Kidney (tissue), 14 donors: ENCODE data around the gene DEPDC1B. TPM values are rescaled to one million over a fixed set of nuclear protein-coding genes. Genes with fewer than 3 reads are reported as not detected.
A peak's percentile ranks its signal among the peaks of the same experiment; 100 is the strongest.

ENCODE experiments used
- DNase-seq, 5 donors: peaks; one replicate each; pipeline ENCODE4 v3.0.0-alpha.2; 2013 to 2020
- FAIRE-seq: peaks from 2 replicates; lab custom pipeline; 2012; peaks lifted over from hg19 to GRCh38; lab: Jason Lieb, UNC
- H3K27ac ChIP-seq, 2 donors: one replicate each; pipeline ENCODE4 v1.7.0; 2013; ENCODE audit warnings: low read depth in 2 of 2, low read length in 2 of 2, inconsistent platforms in 1 of 2
- H3K27me3 ChIP-seq: one replicate; pipeline ENCODE4 v1.7.1; 2013; ENCODE audit warnings: low read length, inconsistent platforms; ENCODE audit not compliant: control insufficient read depth, insufficient read depth
- H3K36me3 ChIP-seq, 3 donors: one replicate each; pipeline versions ENCODE4 v1.7.0 to v1.7.1; 2013; ENCODE audit warnings: low read length in 3 of 3, control low read depth in 1 of 3, inconsistent platforms in 1 of 3; ENCODE audit not compliant: insufficient read depth in 3 of 3, control insufficient read depth in 2 of 3
- H3K4me1 ChIP-seq, 3 donors: one replicate each; pipeline versions ENCODE4 v1.7.0 to v1.7.1; 2013; ENCODE audit warnings: low read length in 3 of 3, inconsistent platforms in 1 of 3, low read depth in 1 of 3; ENCODE audit not compliant: control insufficient read depth in 2 of 3, insufficient read depth in 2 of 3
- H3K4me3 ChIP-seq, 3 donors: one replicate each; pipeline versions ENCODE4 v1.7.0 to v1.8.1; 2013; ENCODE audit warnings: low read length in 3 of 3, control low read depth in 1 of 3, inconsistent platforms in 1 of 3
- H3K9ac ChIP-seq, 3 donors: one replicate each; pipeline versions ENCODE4 v1.7.0 to v1.7.1; 2013; ENCODE audit warnings: low read length in 3 of 3, control low read depth in 1 of 3, inconsistent platforms in 1 of 3
- H3K9me3 ChIP-seq, 3 donors: one replicate each; pipeline versions ENCODE4 v1.7.0 to v1.7.1; 2013; ENCODE audit warnings: low read length in 3 of 3, control low read depth in 1 of 3, inconsistent platforms in 1 of 3; ENCODE audit not compliant: control insufficient read depth in 2 of 3, insufficient read depth in 1 of 3
- intact Hi-C: fragments of 100-400 bp; cut with DNase I; formaldehyde crosslinking; loops from one replicate; pipeline ENCODE4 v1.11.1; 2022
- polyA plus RNA-seq: library from polyadenylated mRNA; stranded (reverse); fragments of 350-450 nt; fragmentation: Illumina TruSeq; extraction: RNeasy Lipid Tissue Mini Kit (QIAGEN cat#74804); gene quantifications from one replicate; pipeline ENCODE4 v1.2.3, GENCODE V29; 2014; ENCODE audit warnings: low read depth, low replicate concordance; ENCODE audit not compliant: insufficient read depth
- total RNA-seq: library from RNA; stranded (reverse); fragmentation: NEBNext Ultra II Directional; extraction: Animal tissue kit (Norgen Biotek cat#: 25700); gene quantifications from one replicate; pipeline ENCODE4 v1.2.1, GENCODE V29; 2021
- TF ChIP-seq, protein P1 (sequence below): IDR thresholded peaks from 3 replicates; pipeline ENCODE4 v1.5.1; 2012; ENCODE audit warnings: mild to moderate bottlenecking, moderate library complexity, borderline replicate concordance; ENCODE audit not compliant: insufficient read depth; ENCODE audit errors: extremely low read depth
- donor health status: control.
- donor health status: control.
- donor health status: control.
- donor health status: control.
- donor health status: control.
- donor health status: DM: yes; HTN: yes; CAD: no.
- donor health status: Normal renal cell carcinoma (clear cell type).

DEPDC1B gene
- total and polyA plus RNA-seq, 2 donors from 2014 or later = 0.50 to 5.2 TPM

DNA sequence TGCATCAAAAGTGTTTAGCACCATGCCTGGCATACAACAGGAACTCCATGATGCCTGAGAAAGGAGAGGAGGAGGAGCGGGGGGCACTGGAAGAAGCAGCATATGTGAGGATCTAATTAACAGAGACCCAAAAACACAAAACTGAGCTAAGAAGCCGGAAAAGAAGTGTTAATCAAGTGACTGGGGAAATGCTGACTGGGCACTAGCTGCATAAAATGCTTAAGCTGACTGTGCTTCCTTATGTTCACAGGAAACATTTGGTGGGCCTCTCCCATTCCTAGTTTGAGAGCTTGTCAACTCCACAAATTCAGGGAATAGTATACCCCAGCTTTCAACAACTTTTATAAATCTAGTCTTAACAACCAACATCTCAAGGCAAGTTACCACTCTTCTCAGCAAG is 26.6 kb downstream of the DEPDC1B start:
- no peaks in the 10 kb centered on the region for H3K36me3 ChIP-seq
- FAIRE-seq (no peak), DNase-seq (peak in 2 of 5 donors; percentile 28 to 67)
- no peak overlapping the region for H3K9ac ChIP-seq
- H3K9me3 ChIP-seq = no peaks in the 10 kb centered on the region
- no peaks in the 10 kb centered on the region for H3K27me3 ChIP-seq
- H3K4me1 ChIP-seq = peaks cover 11 to 23% (median 12%) of the 10 kb centered on the region in 3 donors
- TF ChIP-seq, protein P1, sequence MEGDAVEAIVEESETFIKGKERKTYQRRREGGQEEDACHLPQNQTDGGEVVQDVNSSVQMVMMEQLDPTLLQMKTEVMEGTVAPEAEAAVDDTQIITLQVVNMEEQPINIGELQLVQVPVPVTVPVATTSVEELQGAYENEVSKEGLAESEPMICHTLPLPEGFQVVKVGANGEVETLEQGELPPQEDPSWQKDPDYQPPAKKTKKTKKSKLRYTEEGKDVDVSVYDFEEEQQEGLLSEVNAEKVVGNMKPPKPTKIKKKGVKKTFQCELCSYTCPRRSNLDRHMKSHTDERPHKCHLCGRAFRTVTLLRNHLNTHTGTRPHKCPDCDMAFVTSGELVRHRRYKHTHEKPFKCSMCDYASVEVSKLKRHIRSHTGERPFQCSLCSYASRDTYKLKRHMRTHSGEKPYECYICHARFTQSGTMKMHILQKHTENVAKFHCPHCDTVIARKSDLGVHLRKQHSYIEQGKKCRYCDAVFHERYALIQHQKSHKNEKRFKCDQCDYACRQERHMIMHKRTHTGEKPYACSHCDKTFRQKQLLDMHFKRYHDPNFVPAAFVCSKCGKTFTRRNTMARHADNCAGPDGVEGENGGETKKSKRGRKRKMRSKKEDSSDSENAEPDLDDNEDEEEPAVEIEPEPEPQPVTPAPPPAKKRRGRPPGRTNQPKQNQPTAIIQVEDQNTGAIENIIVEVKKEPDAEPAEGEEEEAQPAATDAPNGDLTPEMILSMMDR = no peak
- no peak overlapping the region for H3K4me3 ChIP-seq
- no peak overlapping the region for H3K27ac ChIP-seq
- intact Hi-C loops = no loop called here

DNA sequence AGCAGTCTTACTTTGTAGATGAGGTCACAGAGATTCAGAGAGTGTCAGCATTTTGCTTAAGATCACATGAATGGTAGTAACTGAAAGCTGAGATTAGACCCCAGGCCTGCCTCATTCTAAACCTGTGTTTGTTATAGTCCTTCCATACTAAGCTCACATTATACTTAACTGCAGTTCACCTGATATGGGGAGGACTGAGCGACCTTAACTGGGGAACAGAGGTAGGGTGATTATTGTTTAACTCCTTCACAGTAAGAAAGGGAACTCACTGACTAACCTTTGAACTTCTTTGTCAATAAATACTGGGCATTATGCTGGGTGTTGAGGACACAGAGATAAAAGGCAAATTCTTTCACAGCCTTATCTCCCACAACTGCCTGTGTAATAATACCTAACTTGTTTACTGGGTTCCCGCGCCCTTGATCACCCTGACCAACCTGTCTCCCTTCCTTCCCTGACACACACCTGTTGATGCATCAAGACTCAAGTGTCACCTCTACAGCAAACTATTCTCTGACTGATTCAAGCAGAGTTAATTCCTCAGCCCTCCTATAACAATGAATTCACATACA is 27.2 kb downstream of the DEPDC1B start:
- Histone ChIP-seq H3K9me3 (no peaks in the 10 kb centered on the region), H3K27me3 (no peaks in the 10 kb centered on the region), H3K27ac (peak overlapping the region in 1 of 2 donors; percentile 23), H3K4me1 (peaks cover 11 to 23% (median 12%) of the 10 kb centered on the region in 3 donors), H3K9ac (no peak overlapping the region), H3K36me3 (no peaks in the 10 kb centered on the region), H3K4me3 (no peak overlapping the region)
- FAIRE-seq (no peak), DNase-seq (no peak)
- intact Hi-C loops = no loop called here
- TF ChIP-seq, protein P1 = no peak

DNA sequence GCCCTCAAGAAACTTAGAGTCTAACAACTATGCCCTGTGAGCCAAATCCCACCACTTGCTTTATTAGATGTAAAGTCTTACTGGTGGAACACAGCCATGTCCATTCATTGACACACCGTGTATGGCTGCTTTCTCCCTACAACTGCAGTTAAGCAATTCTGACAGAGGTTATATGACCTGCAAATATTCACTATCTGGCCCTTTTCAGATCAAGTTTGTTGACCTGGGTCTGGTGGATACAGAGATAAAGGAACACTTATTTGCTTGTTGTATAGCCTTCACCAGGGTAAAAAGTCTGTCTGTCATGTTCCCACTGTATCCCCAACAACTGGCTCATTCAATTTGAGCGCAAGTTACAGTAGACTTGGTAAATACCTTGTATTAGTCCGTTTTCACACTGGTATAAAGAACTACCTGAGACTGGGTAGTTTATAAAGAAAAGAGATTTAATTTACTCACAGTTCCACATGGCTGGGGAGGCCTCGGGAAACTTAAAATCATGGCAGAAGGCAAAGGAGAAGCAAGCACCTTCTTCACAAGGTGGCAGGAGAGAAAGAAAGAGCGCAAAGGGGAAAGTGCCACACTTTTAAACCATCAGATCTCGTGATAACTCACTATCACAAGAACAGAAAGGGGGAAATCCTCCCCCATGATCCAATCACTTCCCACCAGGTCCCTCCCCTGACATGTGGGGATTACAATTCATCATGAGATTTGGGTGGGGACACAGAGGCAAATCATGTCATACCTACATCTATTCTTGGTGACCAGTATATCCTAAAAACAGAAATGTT is 27.9 kb downstream of the DEPDC1B start:
- no peak overlapping the region for H3K4me3 ChIP-seq
- DNase-seq = no peak
- H3K36me3 ChIP-seq = no peaks in the 10 kb centered on the region
- no peak for FAIRE-seq
- no peaks in the 10 kb centered on the region for H3K9me3 ChIP-seq
- peak overlapping the region in 1 of 2 donors; percentile 23 for H3K27ac ChIP-seq
- H3K9ac ChIP-seq = no peak overlapping the region
- TF ChIP-seq, protein P1 = no peak
- H3K4me1 ChIP-seq = peaks cover 11 to 23% (median 12%) of the 10 kb centered on the region in 3 donors
- H3K27me3 ChIP-seq = no peaks in the 10 kb centered on the region
- intact Hi-C loops = no loop called here
